NCI-H69 (cell line): Measurements from ENCODE around the gene LDLRAD2.

Source experiments
- DNase-seq: peaks from one replicate; lab custom pipeline; 2025; lab: John Stamatoyannopoulos, UW

The LDLRAD2 gene

GRCh38 chr1:21843996-21844395 lies 31.9 kb downstream of the LDLRAD2 start:
- DNase-seq: no peak

GRCh38 chr1:21845646-21846641 lies 33.9 kb downstream of the LDLRAD2 start:
- DNase-seq: no peak

- DNase-seq: no peak
These were observed 35.4 kb downstream of the LDLRAD2 start for GRCh38 chr1:21847223-21848205.

- no peak for DNase-seq
These were observed 36.6 kb downstream of the LDLRAD2 start for GRCh38 chr1:21848524-21849174.

GRCh38 chr1:21849909-21850576 lies 38.0 kb downstream of the LDLRAD2 start:
- DNase-seq: no peak

- no peak for DNase-seq
These were observed 39.6 kb downstream of the LDLRAD2 start for GRCh38 chr1:21851430-21852250.

- DNase-seq: no peak
These were observed 40.4 kb downstream of the LDLRAD2 start for GRCh38 chr1:21852282-21853130.

- no peak for DNase-seq
These were observed 41.0 kb downstream of the LDLRAD2 start for GRCh38 chr1:21853131-21853427.

- DNase-seq: no peak
These were observed 42.2 kb downstream of the LDLRAD2 start for GRCh38 chr1:21854090-21854750.

GRCh38 chr1:21854751-21855131 lies 42.7 kb downstream of the LDLRAD2 start:
- no peak for DNase-seq

- DNase-seq: peak; percentile 48
These were observed 43.4 kb downstream of the LDLRAD2 start for GRCh38 chr1:21855257-21856096.

- DNase-seq: no peak
These were observed 45.2 kb downstream of the LDLRAD2 start for GRCh38 chr1:21857142-21857839.

- no peak for DNase-seq
These were observed 46.0 kb downstream of the LDLRAD2 start for GRCh38 chr1:21857840-21858670.

GRCh38 chr1:21859669-21860179 lies 47.7 kb downstream of the LDLRAD2 start:
- DNase-seq: no peak

GRCh38 chr1:21860971-21861370 lies 48.9 kb downstream of the LDLRAD2 start:
- no peak for DNase-seq

GRCh38 chr1:21861602-21862429 lies 49.8 kb downstream of the LDLRAD2 start:
- no peak for DNase-seq
